Sigmoid colon (tissue), 7 donors: ENCODE measurements around the gene CPLANE1. TPM values are rescaled to one million over a fixed set of nuclear protein-coding genes. Genes with fewer than 3 reads are reported as not detected.

Experiments
- DNase-seq: peaks from one replicate; pipeline ENCODE4 v3.0.0-alpha.2; 2019
- H3K27ac ChIP-seq, 4 donors: fragments of 200-600 bp; sonication (generic); one replicate each; pipeline ENCODE4 v1.5.1; 2016 to 2019; ENCODE audit warnings: mild to moderate bottlenecking in 1 of 4
- H3K27me3 ChIP-seq, 3 donors: fragments of 200-600 bp; sonication (generic); one replicate each; pipeline ENCODE4 v1.5.1; 2019; ENCODE audit warnings: mild to moderate bottlenecking in 1 of 3
- H3K36me3 ChIP-seq, 4 donors: fragments of 200-600 bp; sonication (generic); one replicate each; pipeline ENCODE4 v1.5.1; 2016 to 2019
- H3K4me1 ChIP-seq, 4 donors: fragments of 200-600 bp; sonication (generic); one replicate each; pipeline ENCODE4 v1.5.1; 2017 to 2019
- H3K4me3 ChIP-seq, 4 donors: fragments of 200-600 bp; sonication (generic); one replicate each; pipeline ENCODE4 v1.5.1; 2017 to 2019; ENCODE audit warnings: mild to moderate bottlenecking in 2 of 4, moderate library complexity in 1 of 4
- H3K9me3 ChIP-seq, 4 donors: fragments of 200-600 bp in 3 of 4; sonication (generic) in 3 of 4; one replicate each; pipeline versions ENCODE4 v1.5.1 to v1.6.1; 2013 to 2019
- EP300 ChIP-seq, 4 donors: sonication (generic); formaldehyde crosslinking; IDR thresholded peaks; one replicate each; pipeline ENCODE4 v1.6.1; 2017; ENCODE audit warnings: antibody characterized with exemption in 4 of 4
- POLR2A ChIP-seq, 2 donors: fragments of 450-650 bp; IDR thresholded peaks; one replicate each; pipeline ENCODE4 v1.6.1; 2016; ENCODE audit warnings: antibody characterized with exemption in 2 of 2, mild to moderate bottlenecking in 2 of 2, moderate library complexity in 2 of 2
- POLR2AphosphoS5 ChIP-seq, 4 donors: sonication (generic); formaldehyde crosslinking; IDR thresholded peaks; one replicate each; pipeline ENCODE4 v1.6.1; 2017; ENCODE audit warnings: antibody characterized with exemption in 4 of 4
- WGBS, 2 donors: extraction: QIAGEN DNeasy Blood & Tissue Kit; methylation state at CpG; one replicate each; pipeline ENCODE4 v1.1.7; 2013; 5-methylcytosine and 5-hydroxymethylcytosine counted together
- intact Hi-C: fragments of 100-400 bp; cut with DNase I; formaldehyde crosslinking; loops from one replicate; pipeline ENCODE4 v1.15.1; 2023
- polyA plus RNA-seq, 3 donors: library from polyadenylated mRNA; stranded (reverse); fragments of 200-250 nt; gene quantifications; one replicate each; pipeline ENCODE4 v1.2.3, GENCODE V29; 2013
- total RNA-seq, 4 donors: library from RNA; depleted of rRNA; stranded (reverse); fragments of >200 nt; gene quantifications; one replicate each; pipeline ENCODE4 v1.1.0, GENCODE V29; 2016
- TF ChIP-seq, protein P1 (sequence below), 4 experiments: fragments of 450-650 bp in 3 of 4; fragments of 200-600 bp in 1 of 4; IDR thresholded peaks; one replicate each; pipeline ENCODE4 v1.5.1; 2016 to 2019; ENCODE audit warnings: antibody characterized with exemption in 4 of 4, mild to moderate bottlenecking in 3 of 4, moderate library complexity in 2 of 4
- donor health status: healthy with polysubstance abuse.
- donor health status: Bipolar disorder and iron deficiency.
- donor health status: healthy.

The CPLANE1 gene
- total and polyA plus RNA-seq, 7 donors: 0.23 to 51.0 (median 21.8) TPM

DNA sequence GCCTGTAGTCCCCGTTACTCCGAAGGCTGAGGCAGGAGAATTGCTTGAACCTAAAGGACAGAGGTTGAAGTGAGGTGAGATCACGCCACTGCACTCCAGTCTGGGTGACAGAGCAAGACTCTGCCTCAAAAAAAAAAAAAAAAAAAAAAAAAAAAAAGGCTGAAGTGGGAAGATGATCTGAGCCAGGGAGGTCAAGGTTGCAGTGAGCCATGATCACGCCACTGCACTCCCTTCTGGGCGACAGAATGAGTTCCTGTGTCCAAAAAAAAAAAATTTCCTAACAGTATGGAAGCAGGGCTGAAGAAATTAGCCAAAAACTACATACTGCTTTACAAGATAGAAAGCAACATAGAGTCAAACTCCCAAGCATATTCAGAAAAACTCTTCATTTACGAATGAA, 132.8 kb downstream of the CPLANE1 start:
- H3K9me3 ChIP-seq: no peaks in the 10 kb centered on the region
- TF ChIP-seq POLR2AphosphoS5 (IDR thresholded peaks at IDR 0.05) (no peak), EP300 (IDR thresholded peaks at IDR 0.05) (no peak), POLR2A (IDR thresholded peaks at IDR 0.05) (no peak)
- TF ChIP-seq, protein P1, sequence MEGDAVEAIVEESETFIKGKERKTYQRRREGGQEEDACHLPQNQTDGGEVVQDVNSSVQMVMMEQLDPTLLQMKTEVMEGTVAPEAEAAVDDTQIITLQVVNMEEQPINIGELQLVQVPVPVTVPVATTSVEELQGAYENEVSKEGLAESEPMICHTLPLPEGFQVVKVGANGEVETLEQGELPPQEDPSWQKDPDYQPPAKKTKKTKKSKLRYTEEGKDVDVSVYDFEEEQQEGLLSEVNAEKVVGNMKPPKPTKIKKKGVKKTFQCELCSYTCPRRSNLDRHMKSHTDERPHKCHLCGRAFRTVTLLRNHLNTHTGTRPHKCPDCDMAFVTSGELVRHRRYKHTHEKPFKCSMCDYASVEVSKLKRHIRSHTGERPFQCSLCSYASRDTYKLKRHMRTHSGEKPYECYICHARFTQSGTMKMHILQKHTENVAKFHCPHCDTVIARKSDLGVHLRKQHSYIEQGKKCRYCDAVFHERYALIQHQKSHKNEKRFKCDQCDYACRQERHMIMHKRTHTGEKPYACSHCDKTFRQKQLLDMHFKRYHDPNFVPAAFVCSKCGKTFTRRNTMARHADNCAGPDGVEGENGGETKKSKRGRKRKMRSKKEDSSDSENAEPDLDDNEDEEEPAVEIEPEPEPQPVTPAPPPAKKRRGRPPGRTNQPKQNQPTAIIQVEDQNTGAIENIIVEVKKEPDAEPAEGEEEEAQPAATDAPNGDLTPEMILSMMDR (IDR thresholded peaks at IDR 0.05): no peak
- intact Hi-C loops: no loop called here
- no peaks in the 10 kb centered on the region for H3K4me1 ChIP-seq
- no peak overlapping the region for H3K4me3 ChIP-seq
- H3K27ac ChIP-seq: no peak overlapping the region
- WGBS, 2 donors: 97% methylated on average over 6 of the region's 6 CpGs
- H3K27me3 ChIP-seq: no peaks in the 10 kb centered on the region
- no peak for DNase-seq
- H3K36me3 ChIP-seq: peaks cover 0 to 87% (median 21%) of the 10 kb centered on the region in 4 donors

DNA sequence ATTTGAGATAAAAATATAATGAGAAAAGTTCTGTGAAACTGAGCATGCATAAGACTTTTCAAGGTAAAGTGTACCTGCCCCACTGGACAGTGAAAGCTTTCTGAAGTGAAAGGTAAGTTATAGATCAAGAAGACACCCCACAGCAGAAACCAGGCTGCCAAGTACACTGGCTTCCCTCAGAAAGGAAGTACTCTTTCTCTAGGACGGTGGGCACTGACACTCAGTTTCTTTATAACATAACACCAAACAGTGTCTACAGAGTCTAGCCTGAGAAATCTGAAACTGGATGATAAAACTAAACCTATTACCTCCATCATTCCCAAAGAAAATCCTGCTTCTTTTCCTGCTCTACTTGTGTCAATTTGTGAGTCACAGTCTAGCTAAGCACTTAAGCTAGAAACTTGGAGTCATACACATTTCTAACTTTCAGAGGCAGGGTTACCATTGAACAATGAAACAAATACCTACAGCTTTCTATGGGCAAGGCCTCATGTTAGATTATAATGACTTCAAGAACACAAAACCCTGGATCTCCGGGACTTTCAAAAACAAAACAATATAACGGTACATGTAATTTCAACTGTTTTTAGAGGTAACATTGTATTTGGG, 136.7 kb downstream of the CPLANE1 start:
- DNase-seq: no peak
- Histone ChIP-seq H3K4me3 (no peak overlapping the region), H3K9me3 (no peaks in the 10 kb centered on the region), H3K4me1 (no peaks in the 10 kb centered on the region), H3K36me3 (peaks cover 0 to 69% (median 23%) of the 10 kb centered on the region in 4 donors), H3K27me3 (no peaks in the 10 kb centered on the region), H3K27ac (no peak overlapping the region)
- intact Hi-C loops: no loop called here
- no peak for TF ChIP-seq EP300 (IDR thresholded peaks at IDR 0.05)
- WGBS, 2 donors: 82 to 93% methylated on average over 3 of the region's 3 CpGs

DNA sequence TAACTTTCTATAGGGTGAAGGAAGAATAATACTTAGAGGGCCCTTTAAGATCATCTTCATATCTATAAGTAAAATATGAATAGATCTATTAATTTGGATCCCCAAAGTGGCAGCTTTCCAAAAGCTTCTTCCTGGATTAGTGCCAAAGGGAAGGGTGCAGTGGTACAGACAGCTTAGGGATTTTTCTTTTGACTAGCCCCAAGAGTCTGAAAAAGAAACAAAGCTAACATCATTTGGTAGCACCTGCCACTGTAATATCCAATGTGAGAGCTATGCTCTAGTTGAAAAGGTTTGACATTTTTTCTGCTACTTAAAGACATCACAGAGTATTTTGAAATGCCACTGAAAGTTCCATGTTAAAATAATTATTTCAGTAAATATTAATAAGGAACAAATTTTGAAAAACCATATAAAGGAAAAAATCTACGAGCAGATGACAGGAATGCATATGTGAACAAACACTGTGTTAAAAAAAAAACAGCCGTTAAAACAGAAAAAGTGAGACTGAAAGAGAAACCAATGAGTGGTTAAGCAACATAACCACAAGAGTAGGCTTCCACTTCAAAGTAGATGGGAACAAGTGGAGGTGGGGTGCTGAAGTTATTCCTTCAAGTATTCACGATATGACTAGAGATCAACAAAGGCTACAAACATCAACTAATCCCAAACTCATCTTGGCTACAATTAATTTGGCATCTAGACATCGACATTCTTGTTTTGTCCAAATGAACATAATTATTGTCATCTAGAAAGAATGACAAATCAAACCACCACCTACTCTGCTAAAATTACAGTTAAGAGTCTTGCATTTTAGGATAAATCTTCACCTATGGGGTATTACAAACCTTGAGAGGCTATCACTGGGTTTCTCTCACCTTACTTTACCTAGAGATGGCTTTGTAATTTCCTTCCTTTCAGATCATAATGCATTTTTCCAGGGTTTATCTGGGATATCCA, 137.5 kb downstream of the CPLANE1 start:
- no peaks in the 10 kb centered on the region for H3K27me3 ChIP-seq
- H3K36me3 ChIP-seq: peaks cover 0 to 69% (median 28%) of the 10 kb centered on the region in 4 donors
- intact Hi-C loops: no loop called here
- 30 to 32% methylated on average over 4 of the region's 4 CpGs for WGBS, 2 donors
- no peak overlapping the region for H3K4me3 ChIP-seq
- no peaks in the 10 kb centered on the region for H3K9me3 ChIP-seq
- no peak overlapping the region for H3K27ac ChIP-seq
- no peaks in the 10 kb centered on the region for H3K4me1 ChIP-seq
- TF ChIP-seq EP300 (IDR thresholded peaks at IDR 0.05) (no peak), POLR2A (IDR thresholded peaks at IDR 0.05) (no peak), POLR2AphosphoS5 (IDR thresholded peaks at IDR 0.05) (no peak)
- TF ChIP-seq, protein P1 (IDR thresholded peaks at IDR 0.05): no peak
- DNase-seq: no peak

DNA sequence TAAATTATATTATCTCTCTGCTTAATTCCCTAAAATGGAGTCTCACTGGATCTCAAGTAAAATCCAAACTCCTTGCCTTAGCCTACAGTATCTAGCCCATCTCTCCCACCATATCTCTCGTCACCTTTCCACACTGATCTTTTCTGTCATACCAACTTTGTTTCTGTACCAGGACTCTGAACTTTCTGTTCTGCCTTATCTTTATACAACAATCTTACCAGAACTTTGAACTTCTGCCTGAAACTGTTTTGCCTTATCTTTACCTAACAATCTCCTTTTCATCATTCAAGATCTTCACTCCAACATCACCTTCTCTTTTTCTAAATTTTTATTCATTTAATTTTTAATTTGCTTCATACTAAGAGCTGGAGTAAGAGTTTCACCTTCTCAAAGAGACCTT, 139.0 kb downstream of the CPLANE1 start:
- Histone ChIP-seq H3K27me3 (no peaks in the 10 kb centered on the region), H3K9me3 (no peaks in the 10 kb centered on the region), H3K36me3 (peaks cover 0 to 80% (median 33%) of the 10 kb centered on the region in 4 donors), H3K4me1 (no peaks in the 10 kb centered on the region), H3K4me3 (no peak overlapping the region), H3K27ac (no peak overlapping the region)
- 26 to 66% methylated on average over 1 of the region's 1 CpG for WGBS, 2 donors
- TF ChIP-seq POLR2A (IDR thresholded peaks at IDR 0.05): no peak
- TF ChIP-seq, protein P1 (IDR thresholded peaks at IDR 0.05): no peak
- no peak for TF ChIP-seq EP300 (IDR thresholded peaks at IDR 0.05)
- TF ChIP-seq POLR2AphosphoS5 (IDR thresholded peaks at IDR 0.05): no peak
- intact Hi-C loops: no loop called here
- DNase-seq: no peak

DNA sequence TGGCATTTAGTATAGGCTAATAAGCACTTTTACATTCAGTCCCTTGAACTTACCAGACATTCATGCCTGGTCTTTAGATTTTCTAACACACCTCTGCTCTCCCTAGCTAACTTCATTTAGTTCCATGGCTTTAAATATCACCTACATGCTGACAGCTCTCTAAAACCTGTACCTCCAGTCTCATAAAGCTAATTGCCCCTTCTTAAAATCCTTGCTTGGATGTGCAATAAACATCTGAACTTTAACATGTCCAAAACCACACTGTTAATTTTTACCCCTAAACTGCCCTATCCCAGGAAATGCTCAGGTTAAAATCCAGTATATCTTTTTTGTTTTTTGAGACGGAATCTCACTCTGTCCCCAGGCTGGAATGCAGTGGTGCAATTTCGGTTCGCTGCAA, 139.8 kb downstream of the CPLANE1 start:
- no peak for DNase-seq
- no peaks in the 10 kb centered on the region for H3K9me3 ChIP-seq
- no peaks in the 10 kb centered on the region for H3K27me3 ChIP-seq
- intact Hi-C loops: no loop called here
- H3K4me1 ChIP-seq: no peaks in the 10 kb centered on the region
- H3K36me3 ChIP-seq: peaks cover 0 to 80% (median 33%) of the 10 kb centered on the region in 4 donors
- H3K4me3 ChIP-seq: no peak overlapping the region
- WGBS, 2 donors: 23 to 76% methylated on average over 3 of the region's 3 CpGs
- H3K27ac ChIP-seq: no peak overlapping the region
- no peak for TF ChIP-seq POLR2A (IDR thresholded peaks at IDR 0.05)
- TF ChIP-seq, protein P1 (IDR thresholded peaks at IDR 0.05): no peak
- no peak for TF ChIP-seq EP300 (IDR thresholded peaks at IDR 0.05)
- TF ChIP-seq POLR2AphosphoS5 (IDR thresholded peaks at IDR 0.05): no peak
